Measurements from ENCODE around the gene VPS13D. TPM values are rescaled to one million over a fixed set of nuclear protein-coding genes. Genes with fewer than 3 reads are reported as not detected.

The VPS13D gene
- total RNA-seq, 6 experiments from 2014 or later: 18.8 to 29.5 (median 21.5) TPM

GRCh38 chr1:12191242-12192032, 38.4 kb upstream of the VPS13D start:
- no peak for TF ChIP-seq CTCF (IDR thresholded peaks at IDR 0.05)
- Mint-ChIP-seq H3K36me3 (ENCODE audit: low read depth) (no peaks in the 10 kb centered on the region), H3K4me1 (ENCODE audit: low read depth) (no peaks in the 10 kb centered on the region), H3K9me3 (no peaks in the 10 kb centered on the region), H3K27ac (no peak overlapping the region), H3K27me3 (ENCODE audit: insufficient read depth) (peaks cover 23% of the 10 kb centered on the region), H3K4me3 (no peak overlapping the region)
- DNase-seq: no peak

- Mint-ChIP-seq H3K4me3 (no peak overlapping the region), H3K27me3 (ENCODE audit: insufficient read depth) (peaks cover 26% of the 10 kb centered on the region), H3K27ac (no peak overlapping the region), H3K4me1 (ENCODE audit: low read depth) (no peaks in the 10 kb centered on the region), H3K36me3 (ENCODE audit: low read depth) (no peaks in the 10 kb centered on the region), H3K9me3 (no peaks in the 10 kb centered on the region)
- DNase-seq: no peak
- no peak for TF ChIP-seq CTCF (IDR thresholded peaks at IDR 0.05)
Measured at GRCh38 chr1:12194666-12195216, 35.1 kb upstream of the VPS13D start.

- Mint-ChIP-seq H3K4me1 (ENCODE audit: low read depth) (no peaks in the 10 kb centered on the region), H3K9me3 (no peaks in the 10 kb centered on the region), H3K36me3 (ENCODE audit: low read depth) (no peaks in the 10 kb centered on the region), H3K27ac (no peak overlapping the region), H3K27me3 (ENCODE audit: insufficient read depth) (peaks cover 30% of the 10 kb centered on the region), H3K4me3 (no peak overlapping the region)
- TF ChIP-seq CTCF (IDR thresholded peaks at IDR 0.05): no peak
- no peak for DNase-seq
Measured at GRCh38 chr1:12195416-12195815, 34.4 kb upstream of the VPS13D start.

- no peak for TF ChIP-seq CTCF (IDR thresholded peaks at IDR 0.05)
- H3K4me3 Mint-ChIP-seq: no peak overlapping the region
- no peak overlapping the region for H3K27ac Mint-ChIP-seq
- no peaks in the 10 kb centered on the region for H3K4me1 Mint-ChIP-seq (ENCODE audit: low read depth)
- no peaks in the 10 kb centered on the region for H3K9me3 Mint-ChIP-seq
- no peaks in the 10 kb centered on the region for H3K36me3 Mint-ChIP-seq (ENCODE audit: low read depth)
- DNase-seq: no peak
- H3K27me3 Mint-ChIP-seq (ENCODE audit: insufficient read depth): peaks cover 30% of the 10 kb centered on the region
Measured at GRCh38 chr1:12196641-12197482, 33.0 kb upstream of the VPS13D start.

GRCh38 chr1:12197483-12197880, 32.3 kb upstream of the VPS13D start:
- no peak for DNase-seq
- TF ChIP-seq CTCF (IDR thresholded peaks at IDR 0.05): no peak

More at GRCh38 chr1:12197483-12197880, 32.3 kb upstream of the VPS13D start:
- H3K4me3 Mint-ChIP-seq: no peak overlapping the region
- H3K36me3 Mint-ChIP-seq (ENCODE audit: low read depth): no peaks in the 10 kb centered on the region
- H3K4me1 Mint-ChIP-seq (ENCODE audit: low read depth): no peaks in the 10 kb centered on the region
- no peaks in the 10 kb centered on the region for H3K9me3 Mint-ChIP-seq
- no peak overlapping the region for H3K27ac Mint-ChIP-seq
- H3K27me3 Mint-ChIP-seq (ENCODE audit: insufficient read depth): peaks cover 30% of the 10 kb centered on the region
